ACC112 (cell line): ENCODE data around the gene EIPR1.

Source experiments
- H2AFZ ChIP-seq: fragments of 200-600 bp; sonication (generic); one replicate; pipeline ENCODE4 v1.6.0; 2017; ENCODE audit warnings: antibody characterized with exemption, low read length; ENCODE audit not compliant: unreplicated experiment
- H3K27ac ChIP-seq: fragments of 200-600 bp; sonication (generic); 2 replicates; pipeline ENCODE4 v1.5.1; 2014; ENCODE audit warnings: low read depth, mild to moderate bottlenecking, antibody characterized with exemption, low read length, moderate library complexity
- H3K27me3 ChIP-seq: fragments of 200-600 bp; sonication (generic); 2 replicates; pipeline ENCODE4 v1.6.1; 2014; ENCODE audit warnings: mild to moderate bottlenecking, antibody characterized with exemption, low read length, moderate library complexity, mixed read lengths; ENCODE audit not compliant: insufficient read depth
- H3K36me3 ChIP-seq: fragments of 200-600 bp; sonication (generic); 2 replicates; pipeline ENCODE4 v1.6.1; 2016; ENCODE audit warnings: mild to moderate bottlenecking, antibody characterized with exemption, low read length, moderate library complexity, mixed read lengths; ENCODE audit not compliant: insufficient read depth
- H3K4me1 ChIP-seq: fragments of 200-600 bp; sonication (generic); one replicate; pipeline ENCODE4 v1.6.1; 2016; ENCODE audit warnings: low read length, mixed read lengths; ENCODE audit not compliant: insufficient read depth, unreplicated experiment, control insufficient read depth
- H3K4me3 ChIP-seq: fragments of 200-600 bp; sonication (generic); 2 replicates; pipeline ENCODE4 v1.5.1; 2014; ENCODE audit warnings: mild to moderate bottlenecking, low read depth, low read length
- H3K79me2 ChIP-seq: fragments of 200-600 bp; sonication (generic); one replicate; pipeline ENCODE4 v1.6.0; 2016; ENCODE audit warnings: low read length; ENCODE audit not compliant: control insufficient read depth, unreplicated experiment, insufficient read depth

Gene EIPR1

DNA sequence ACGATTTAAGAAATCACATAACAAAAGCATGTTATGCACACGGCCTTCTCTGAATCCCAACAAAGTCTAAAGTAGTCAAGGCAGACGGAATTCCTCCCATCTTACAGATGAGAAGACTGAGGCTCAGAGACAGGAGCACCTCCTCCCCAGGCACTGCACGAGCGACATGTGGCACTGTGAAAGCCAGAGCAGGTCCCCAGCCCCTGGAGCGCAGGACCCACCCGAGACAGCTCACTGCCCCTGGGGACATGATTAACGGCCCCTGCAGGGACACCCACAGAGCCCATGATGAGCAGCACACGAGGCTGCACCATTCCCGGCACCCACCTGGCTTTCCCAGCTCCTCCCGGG, 53.6 kb downstream of the EIPR1 start:
- H3K27ac ChIP-seq = no peak overlapping the region
- H3K27me3 ChIP-seq = no peaks in the 10 kb centered on the region
- H3K4me3 ChIP-seq = no peak overlapping the region
- H3K36me3 ChIP-seq = no peaks in the 10 kb centered on the region
- no peaks in the 10 kb centered on the region for H3K79me2 ChIP-seq
- no peaks in the 10 kb centered on the region for H3K4me1 ChIP-seq
- no peak overlapping the region for H2AFZ ChIP-seq

GRCh38 chr2:3323360-3324035, 54.1 kb downstream of the EIPR1 start:
- Histone ChIP-seq H3K79me2 (no peaks in the 10 kb centered on the region), H3K27me3 (no peaks in the 10 kb centered on the region)

DNA sequence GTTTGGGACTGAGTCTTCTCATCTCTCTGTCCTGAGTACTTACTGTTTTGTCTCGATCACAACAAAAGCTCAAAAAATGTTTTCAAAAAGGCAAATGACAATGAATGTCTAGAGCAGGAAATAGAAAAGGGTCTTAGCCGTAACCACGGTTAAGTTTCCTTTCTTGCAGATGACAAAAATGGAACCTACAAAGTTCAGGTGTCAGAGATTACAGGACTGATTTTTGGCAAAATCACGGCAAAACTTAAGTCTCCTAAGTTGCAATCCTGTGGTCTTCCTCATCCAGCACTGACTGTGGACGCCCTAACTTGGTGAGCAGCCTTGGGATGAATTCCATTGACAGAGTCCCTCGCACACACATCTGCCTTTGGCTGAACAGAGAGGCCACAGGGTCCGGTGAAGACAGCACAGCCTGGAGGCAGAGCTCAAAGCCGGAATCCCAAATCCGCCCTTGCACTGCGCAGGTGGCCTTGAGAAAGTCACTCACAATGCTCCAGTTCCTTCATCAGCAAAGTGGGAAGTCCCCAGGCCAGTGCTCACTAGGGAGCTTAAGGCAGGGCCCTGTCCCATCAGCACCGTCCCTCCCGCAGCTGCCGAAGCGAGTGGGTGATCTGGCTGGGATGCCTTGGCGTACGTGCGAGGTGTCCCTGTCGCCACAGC, 55.2 kb downstream of the EIPR1 start:
- Histone ChIP-seq H3K79me2 (no peaks in the 10 kb centered on the region), H3K4me1 (no peaks in the 10 kb centered on the region)

More at GRCh38 chr2:3323360-3324035, 54.1 kb downstream of the EIPR1 start:
- H3K36me3 ChIP-seq = 0 out of 2 replicates have a peak, but pooled peaks cover 3% of the 10 kb centered on the region
- H3K4me1 ChIP-seq = no peaks in the 10 kb centered on the region
- no peak overlapping the region for H3K4me3 ChIP-seq
- no peak overlapping the region for H3K27ac ChIP-seq
- no peak overlapping the region for H2AFZ ChIP-seq

DNA sequence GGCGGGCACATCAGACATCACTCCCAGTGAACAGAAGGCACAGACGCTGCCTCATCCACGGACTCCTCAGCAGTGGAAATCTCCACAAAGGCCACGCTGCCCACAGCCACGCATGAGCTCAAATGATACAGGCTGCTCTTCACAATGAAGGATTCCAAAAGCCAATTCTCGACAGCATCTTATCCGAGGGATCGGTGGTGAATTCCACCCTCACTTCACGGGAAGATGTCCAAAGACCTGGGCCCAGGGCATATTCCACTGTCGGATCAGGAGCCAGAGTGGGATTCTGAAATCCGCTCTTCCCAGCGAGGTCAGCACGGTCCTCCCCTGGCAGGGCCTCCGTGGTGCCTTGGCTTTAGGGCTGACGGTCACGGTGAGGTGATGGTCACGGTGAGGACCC, 55.8 kb downstream of the EIPR1 start:
- H3K27ac ChIP-seq = no peak overlapping the region
- no peaks in the 10 kb centered on the region for H3K79me2 ChIP-seq
- no peak overlapping the region for H3K4me3 ChIP-seq
- no peak overlapping the region for H2AFZ ChIP-seq
- no peaks in the 10 kb centered on the region for H3K27me3 ChIP-seq
- no peaks in the 10 kb centered on the region for H3K4me1 ChIP-seq
- H3K36me3 ChIP-seq = 0 out of 2 replicates have a peak, but pooled peaks cover 3% of the 10 kb centered on the region

More for the DNA sequence above, 55.2 kb downstream of the EIPR1 start:
- Histone ChIP-seq H3K4me3 (no peak overlapping the region), H3K27me3 (no peaks in the 10 kb centered on the region), H2AFZ (no peak overlapping the region), H3K27ac (no peak overlapping the region), H3K36me3 (0 out of 2 replicates have a peak, but pooled peaks cover 3% of the 10 kb centered on the region)

DNA sequence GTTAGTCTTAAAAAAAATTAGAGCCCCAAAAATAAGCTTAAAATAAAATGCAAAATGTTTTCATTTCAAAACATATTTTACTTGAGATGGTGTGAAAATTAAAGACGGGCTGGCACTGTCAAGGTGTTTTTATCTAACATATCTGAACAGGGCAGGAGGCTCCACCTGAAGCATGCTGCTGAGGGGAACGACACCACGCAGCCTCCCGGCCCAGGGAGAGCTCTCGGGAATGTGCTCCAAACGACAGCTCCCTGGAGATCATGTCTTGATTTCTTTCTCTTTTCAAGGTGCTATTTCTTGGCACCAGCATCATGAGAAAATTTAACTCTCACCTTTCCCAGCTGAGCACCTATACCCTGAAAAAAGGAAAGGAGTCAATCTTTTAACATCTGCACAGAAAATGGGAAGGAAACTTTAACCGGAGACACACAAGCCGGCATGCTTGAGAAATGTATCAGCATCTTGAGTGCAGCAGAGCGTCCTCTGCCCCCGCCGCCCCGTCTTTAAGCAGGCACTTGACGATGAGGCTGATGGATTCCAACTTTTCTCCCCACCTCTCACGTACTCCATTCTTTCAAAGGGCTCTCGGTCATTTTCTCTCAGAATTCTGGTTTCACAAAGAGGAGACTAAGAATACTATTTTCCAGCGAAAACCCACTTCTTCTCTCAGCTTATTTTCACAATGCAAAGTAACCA, 56.6 kb downstream of the EIPR1 start:
- Histone ChIP-seq H3K36me3 (0 out of 2 replicates have a peak, but pooled peaks cover 3% of the 10 kb centered on the region), H3K79me2 (no peaks in the 10 kb centered on the region), H3K27ac (no peak overlapping the region), H2AFZ (no peak overlapping the region), H3K4me1 (no peaks in the 10 kb centered on the region), H3K27me3 (no peaks in the 10 kb centered on the region), H3K4me3 (no peak overlapping the region)

GRCh38 chr2:3319745-3320566, 57.7 kb downstream of the EIPR1 start:
- Histone ChIP-seq H3K4me1 (no peaks in the 10 kb centered on the region), H3K4me3 (no peak overlapping the region), H3K27ac (no peak overlapping the region), H3K27me3 (no peaks in the 10 kb centered on the region), H3K79me2 (no peaks in the 10 kb centered on the region), H2AFZ (no peak overlapping the region), H3K36me3 (0 out of 2 replicates have a peak, but pooled peaks cover 3% of the 10 kb centered on the region)

- Histone ChIP-seq H3K4me1 (no peaks in the 10 kb centered on the region), H3K79me2 (no peaks in the 10 kb centered on the region), H3K36me3 (0 out of 2 replicates have a peak, but pooled peaks cover 3% of the 10 kb centered on the region), H3K27me3 (no peaks in the 10 kb centered on the region), H3K4me3 (no peak overlapping the region), H2AFZ (no peak overlapping the region), H3K27ac (no peak overlapping the region)
These were observed 58.5 kb downstream of the EIPR1 start for GRCh38 chr2:3319134-3319533.

GRCh38 chr2:3317871-3318590, 59.6 kb downstream of the EIPR1 start:
- Histone ChIP-seq H3K36me3 (0 out of 2 replicates have a peak, but pooled peaks cover 3% of the 10 kb centered on the region), H3K79me2 (no peaks in the 10 kb centered on the region), H3K4me3 (no peak overlapping the region), H2AFZ (no peak overlapping the region), H3K4me1 (no peaks in the 10 kb centered on the region), H3K27me3 (no peaks in the 10 kb centered on the region), H3K27ac (no peak overlapping the region)

GRCh38 chr2:3317277-3317685, 60.3 kb downstream of the EIPR1 start:
- no peaks in the 10 kb centered on the region for H3K4me1 ChIP-seq
- H3K79me2 ChIP-seq = no peaks in the 10 kb centered on the region
- H3K27ac ChIP-seq = no peak overlapping the region
- 0 out of 2 replicates have a peak, but pooled peaks cover 3% of the 10 kb centered on the region for H3K36me3 ChIP-seq
- no peak overlapping the region for H2AFZ ChIP-seq
- no peak overlapping the region for H3K4me3 ChIP-seq
- no peaks in the 10 kb centered on the region for H3K27me3 ChIP-seq
